GM18907 (cell line): ENCODE results near the gene PLEKHA5.

Experiments used
- ATAC-seq: cut with Tn5 transposase; IDR thresholded peaks from one replicate; pipeline ENCODE4 v1.9.1; 2021; ENCODE audit warnings: mild to moderate bottlenecking, moderate library complexity; ENCODE audit not compliant: unreplicated experiment

Gene PLEKHA5

GRCh38 chr12:19196959-19197630, 67.6 kb downstream of the PLEKHA5 start:
- no peak for ATAC-seq

- no peak for ATAC-seq
These were observed 68.7 kb downstream of the PLEKHA5 start for GRCh38 chr12:19198272-19198671.

GRCh38 chr12:19199332-19199731, 69.8 kb downstream of the PLEKHA5 start:
- no peak for ATAC-seq

GRCh38 chr12:19200261-19200660, 70.7 kb downstream of the PLEKHA5 start:
- no peak for ATAC-seq

GRCh38 chr12:19201661-19202060, 72.1 kb downstream of the PLEKHA5 start:
- ATAC-seq = no peak

GRCh38 chr12:19203013-19203412, 73.5 kb downstream of the PLEKHA5 start:
- no peak for ATAC-seq

GRCh38 chr12:19203539-19204506, 74.3 kb downstream of the PLEKHA5 start:
- no peak for ATAC-seq

- no peak for ATAC-seq
These were observed 75.6 kb downstream of the PLEKHA5 start for GRCh38 chr12:19205120-19205519.

GRCh38 chr12:19206493-19207077, 77.1 kb downstream of the PLEKHA5 start:
- no peak for ATAC-seq

- no peak for ATAC-seq
These were observed 78.9 kb downstream of the PLEKHA5 start for GRCh38 chr12:19208456-19208855.

- no peak for ATAC-seq
These were observed 80.1 kb downstream of the PLEKHA5 start for GRCh38 chr12:19209661-19210060.

GRCh38 chr12:19211802-19212201, 82.3 kb downstream of the PLEKHA5 start:
- no peak for ATAC-seq

- ATAC-seq = no peak
These were observed 82.7 kb downstream of the PLEKHA5 start for GRCh38 chr12:19212245-19212644.

GRCh38 chr12:19214020-19214419, 84.5 kb downstream of the PLEKHA5 start:
- no peak for ATAC-seq

- ATAC-seq = no peak
These were observed 85.6 kb downstream of the PLEKHA5 start for GRCh38 chr12:19215115-19215514.

GRCh38 chr12:19217446-19217845, 87.9 kb downstream of the PLEKHA5 start:
- no peak for ATAC-seq

GRCh38 chr12:19220205-19220604, 90.7 kb downstream of the PLEKHA5 start:
- ATAC-seq = no peak

GRCh38 chr12:19220852-19221466, 91.4 kb downstream of the PLEKHA5 start:
- ATAC-seq = no peak

- no peak for ATAC-seq
These were observed 93.0 kb downstream of the PLEKHA5 start for GRCh38 chr12:19222558-19222957.

GRCh38 chr12:19223018-19223417, 93.5 kb downstream of the PLEKHA5 start:
- ATAC-seq = no peak

GRCh38 chr12:19223695-19224094, 94.2 kb downstream of the PLEKHA5 start:
- ATAC-seq = no peak
